ENCODE data around the gene FATE1. TPM values are rescaled to one million over a fixed set of nuclear protein-coding genes. Genes with fewer than 3 reads are reported as not detected.

The FATE1 gene
- total and polyA plus RNA-seq, 2 of the 13 experiments (the other 11 are each of a cell fraction or from before 2014, with no cell fraction given), result not detected

GRCh38 chrX:151708821-151709220 is 7.0 kb upstream of the FATE1 start:
- CTCF ChIA-PET (ENCODE audit: low intra/inter-chr PET ratio, low total read pairs), result no interaction called here
- POLR2A ChIA-PET, result no interaction called here
- TF ChIP-seq PRPF4 (IDR thresholded peaks at IDR 0.05; ENCODE audit: low read depth, low read length, poor library complexity, severe bottlenecking), result no peak
- TF ChIP-seq KLF16 (CRISPR knock-in tag; IDR thresholded peaks at IDR 0.05), result no peak
- TF ChIP-seq DNMT1 (CRISPR knock-in tag; IDR thresholded peaks at IDR 0.05), result no peak
- no peak for TF ChIP-seq CBX2 (IDR thresholded peaks at IDR 0.05; ENCODE audit: low read depth, low read length)
- TF ChIP-seq CBX2 (CRISPR knock-in tag; IDR thresholded peaks at IDR 0.05; ENCODE audit: low read depth), result no peak
- no peak for TF ChIP-seq RBM39 (IDR thresholded peaks at IDR 0.05; ENCODE audit: low read depth, low read length, poor library complexity, severe bottlenecking)

DNA sequence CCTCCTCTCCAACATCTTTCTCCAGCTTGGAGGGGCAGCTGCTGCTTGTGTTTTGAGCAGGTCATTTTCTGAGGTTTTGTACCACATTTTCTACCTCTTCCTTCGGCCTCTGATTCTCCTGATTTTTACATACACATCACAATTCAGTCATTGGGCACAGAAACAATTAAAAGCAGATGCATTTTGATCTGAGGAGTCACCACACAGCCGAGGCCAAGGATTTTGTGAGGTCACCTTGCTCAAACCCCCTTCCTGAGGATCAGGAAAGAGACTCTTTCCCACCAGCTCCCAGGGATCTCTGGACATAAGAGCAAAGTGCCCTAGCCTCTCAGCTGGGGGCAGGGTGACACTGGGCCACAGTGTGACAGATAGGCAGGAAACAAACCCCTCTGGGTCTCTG is 5.4 kb upstream of the FATE1 start:
- no peaks in the 10 kb centered on the region for H3K79me2 ChIP-seq (ENCODE audit: insufficient read depth, low read length)
- no peak overlapping the region for H2AFZ ChIP-seq (ENCODE audit: low read length)
- H3K36me3 ChIP-seq (replicated peaks in 1 of 2; ENCODE audit: control insufficient read depth in 1 of 2, insufficient read depth in 2 of 2, low read length in 2 of 2), result no peaks in the 10 kb centered on the region
- in situ Hi-C loops (cut with HindIII; ENCODE audit: extremely low pct_ligation_motif_present, low pct_unique_long_range_greater_than_20kb) (no loop called here), intact Hi-C loops (cut with micrococcal nuclease; ENCODE audit: unreplicated experiment) (no loop called here)
- ChIA-PET POLR2A (no interaction called here), CTCF (ENCODE audit: low intra/inter-chr PET ratio, low total read pairs) (no interaction called here)
- no peak overlapping the region for H3K9ac ChIP-seq (ENCODE audit: insufficient read depth, low read depth, low read length)
- DNase-seq (ENCODE audit: low spot score) (no peak), FAIRE-seq (no peak), ATAC-seq (no peak)
- 0% methylated on average over 2 of the region's 2 CpGs for WGBS (ENCODE audit: low lambda C conversion rate)
- H3K27ac ChIP-seq (ENCODE audit: extremely low read length, insufficient read depth, low read length), result no peak overlapping the region
- no peaks in the 10 kb centered on the region for H3K9me3 ChIP-seq (ENCODE audit: low read length)
- H3K4me1 ChIP-seq (ENCODE audit: insufficient read depth, low read length), result no peaks in the 10 kb centered on the region
- no peaks in the 10 kb centered on the region; a peak in 1 of 5 replicates for H3K27me3 ChIP-seq (ENCODE audit: control insufficient read depth in 1 of 2, insufficient read depth in 2 of 2, low read length in 2 of 2)
- BruUV-seq (replicated peaks), result no TSS peak
- no peak overlapping the region for H3K4me3 ChIP-seq (replicated peaks in 1 of 3; ENCODE audit: insufficient read depth in 1 of 3, low read depth in 2 of 3, low read length in 3 of 3)
- H3K4me2 ChIP-seq (ENCODE audit: low read depth, low read length), result no peak overlapping the region
- H4K20me1 ChIP-seq (ENCODE audit: insufficient read depth, low read length), result no peaks in the 10 kb centered on the region
- TF ChIP-seq ZNF3 (CRISPR knock-in tag; IDR thresholded peaks at IDR 0.05), result no peak
- TF ChIP-seq ZBTB8A (CRISPR knock-in tag; IDR thresholded peaks at IDR 0.05; ENCODE audit: borderline replicate concordance, low read depth), result no peak
- TF ChIP-seq KDM3A (CRISPR knock-in tag; IDR thresholded peaks at IDR 0.05; ENCODE audit: low read depth), result no peak
- no peak for TF ChIP-seq POLR2AphosphoS5 (IDR thresholded peaks at IDR 0.05; ENCODE audit: low read depth, low read length)
- TF ChIP-seq, protein P1, sequence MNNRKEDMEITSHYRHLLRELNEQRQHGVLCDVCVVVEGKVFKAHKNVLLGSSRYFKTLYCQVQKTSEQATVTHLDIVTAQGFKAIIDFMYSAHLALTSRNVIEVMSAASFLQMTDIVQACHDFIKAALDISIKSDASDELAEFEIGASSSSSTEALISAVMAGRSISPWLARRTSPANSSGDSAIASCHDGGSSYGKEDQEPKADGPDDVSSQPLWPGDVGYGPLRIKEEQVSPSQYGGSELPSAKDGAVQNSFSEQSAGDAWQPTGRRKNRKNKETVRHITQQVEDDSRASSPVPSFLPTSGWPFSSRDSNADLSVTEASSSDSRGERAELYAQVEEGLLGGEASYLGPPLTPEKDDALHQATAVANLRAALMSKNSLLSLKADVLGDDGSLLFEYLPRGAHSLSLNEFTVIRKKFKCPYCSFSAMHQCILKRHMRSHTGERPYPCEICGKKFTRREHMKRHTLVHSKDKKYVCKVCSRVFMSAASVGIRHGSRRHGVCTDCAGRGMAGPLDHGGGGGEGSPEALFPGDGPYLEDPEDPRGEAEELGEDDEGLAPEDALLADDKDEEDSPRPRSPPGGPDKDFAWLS (CRISPR knock-in tag; IDR thresholded peaks at IDR 0.05; ENCODE audit: borderline replicate concordance), result no peak
- TF ChIP-seq ZNF432 (CRISPR knock-in tag; IDR thresholded peaks at IDR 0.05; ENCODE audit: borderline replicate concordance), result no peak
- TF ChIP-seq DNMT3B (CRISPR knock-in tag; conservative IDR thresholded peaks at IDR 0.05), result no peak
- TF ChIP-seq TGIF2 (CRISPR knock-in tag; IDR thresholded peaks at IDR 0.05), result no peak
- TF ChIP-seq ADNP (CRISPR knock-in tag; IDR thresholded peaks at IDR 0.05), result no peak
- TF ChIP-seq IKZF4 (CRISPR knock-in tag; IDR thresholded peaks at IDR 0.05; ENCODE audit: borderline replicate concordance, low read depth, not compliant biosample characterization), result no peak
- no peak for TF ChIP-seq MAF1 (CRISPR knock-in tag; IDR thresholded peaks at IDR 0.05; ENCODE audit: borderline replicate concordance)
- TF ChIP-seq REL (CRISPR knock-in tag; conservative IDR thresholded peaks at IDR 0.05), result no peak
- TF ChIP-seq ZNF776 (CRISPR knock-in tag; IDR thresholded peaks at IDR 0.05), result no peak

More at GRCh38 chrX:151708821-151709220, 7.0 kb upstream of the FATE1 start:
- no peak overlapping the region for H2AFZ ChIP-seq (ENCODE audit: low read length)
- no TSS peak for BruUV-seq (replicated peaks)
- no peak overlapping the region for H3K4me2 ChIP-seq (ENCODE audit: low read depth, low read length)
- ATAC-seq, result no peak
- H3K9me3 ChIP-seq (ENCODE audit: low read length), result no peaks in the 10 kb centered on the region
- no peak overlapping the region for H3K9ac ChIP-seq (ENCODE audit: insufficient read depth, low read depth, low read length)
- no peak overlapping the region for H3K27ac ChIP-seq (ENCODE audit: extremely low read length, insufficient read depth, low read length)
- no peaks in the 10 kb centered on the region for H3K36me3 ChIP-seq (replicated peaks in 1 of 2; ENCODE audit: control insufficient read depth in 1 of 2, insufficient read depth in 2 of 2, low read length in 2 of 2)
- no peak overlapping the region for H3K4me3 ChIP-seq (replicated peaks in 1 of 3; ENCODE audit: insufficient read depth in 1 of 3, low read depth in 2 of 3, low read length in 3 of 3)
- no peak for DNase-seq (ENCODE audit: low spot score)
- no peaks in the 10 kb centered on the region for H4K20me1 ChIP-seq (ENCODE audit: insufficient read depth, low read length)
- no peaks in the 10 kb centered on the region; a peak in 1 of 5 replicates for H3K27me3 ChIP-seq (ENCODE audit: control insufficient read depth in 1 of 2, insufficient read depth in 2 of 2, low read length in 2 of 2)
- H3K4me1 ChIP-seq (ENCODE audit: insufficient read depth, low read length), result no peaks in the 10 kb centered on the region
- intact Hi-C loops (cut with micrococcal nuclease; ENCODE audit: unreplicated experiment), result no loop called here
- FAIRE-seq, result no peak
- no peaks in the 10 kb centered on the region for H3K79me2 ChIP-seq (ENCODE audit: insufficient read depth, low read length)
- in situ Hi-C loops (cut with HindIII; ENCODE audit: extremely low pct_ligation_motif_present, low pct_unique_long_range_greater_than_20kb), result no loop called here
- WGBS (ENCODE audit: low lambda C conversion rate), result 51% methylated on average over 7 of the region's 7 CpGs
